Stimulated activated effector memory CD8-positive, alpha-beta T cell treated with anti-CD3 and anti-CD28 coated beads, Interleukin-12 subunit alpha, Interleukin-12 subunit beta, amount 100 ng/mL, for 72 hours (primary cell): ENCODE data around the gene APCDD1L.
"Not testable (repeated sequence)": the region's sequence is repeated elsewhere in the genome, so short reads cannot be mapped to it uniquely, and the experiment has no call there.

Source experiments
- ATAC-seq: fragments of 150-1000 bp; cut with Tn5 transposase; 2 replicates; pipeline ENCODE4 v1.10.0; 2021
- DNase-seq, 2 donors: peaks; one replicate each; pipeline ENCODE4 v3.0.0; 2021 to 2022; ENCODE audit warnings: low spot score in 2 of 2
- H3K27ac Mint-ChIP-seq: one replicate; pipeline ENCODE4 v1.8.0; 2022; ENCODE audit warnings: mild to moderate bottlenecking, mixed read lengths
- H3K36me3 Mint-ChIP-seq: one replicate; pipeline ENCODE4 v1.8.0; 2022; ENCODE audit warnings: mild to moderate bottlenecking, mixed read lengths
- H3K4me1 Mint-ChIP-seq: one replicate; pipeline ENCODE4 v1.8.0; 2022; ENCODE audit warnings: mixed read lengths
- H3K4me3 Mint-ChIP-seq: one replicate; pipeline ENCODE4 v1.8.0; 2022; ENCODE audit warnings: mild to moderate bottlenecking, mixed read lengths
- H3K9me3 Mint-ChIP-seq: one replicate; pipeline ENCODE4 v1.8.0; 2022; ENCODE audit warnings: mixed read lengths

Gene APCDD1L

GRCh38 chr20:58547623-58548475 is 32.6 kb upstream of the APCDD1L start:
- ATAC-seq = no peak

GRCh38 chr20:58546756-58547622 is 31.8 kb upstream of the APCDD1L start:
- ATAC-seq = no peak
- Mint-ChIP-seq H3K4me1 (no peaks in the 10 kb centered on the region), H3K4me3 (no peak overlapping the region), H3K27ac (no peak overlapping the region), H3K9me3 (no peaks in the 10 kb centered on the region), H3K36me3 (no peaks in the 10 kb centered on the region)
- no peak for DNase-seq

More at GRCh38 chr20:58547623-58548475, 32.6 kb upstream of the APCDD1L start:
- H3K4me1 Mint-ChIP-seq = no peaks in the 10 kb centered on the region
- no peak overlapping the region for H3K4me3 Mint-ChIP-seq
- no peaks in the 10 kb centered on the region for H3K9me3 Mint-ChIP-seq
- no peaks in the 10 kb centered on the region for H3K36me3 Mint-ChIP-seq
- no peak overlapping the region for H3K27ac Mint-ChIP-seq
- no peak for DNase-seq

GRCh38 chr20:58546416-58546711 is 31.2 kb upstream of the APCDD1L start:
- ATAC-seq (no peak), DNase-seq (no peak)

GRCh38 chr20:58545565-58546415 is 30.6 kb upstream of the APCDD1L start:
- Mint-ChIP-seq H3K36me3 (no peaks in the 10 kb centered on the region), H3K4me1 (no peaks in the 10 kb centered on the region), H3K4me3 (no peak overlapping the region), H3K27ac (no peak overlapping the region), H3K9me3 (no peaks in the 10 kb centered on the region)
- ATAC-seq (no peak), DNase-seq (no peak)

More at GRCh38 chr20:58546416-58546711, 31.2 kb upstream of the APCDD1L start:
- Mint-ChIP-seq H3K36me3 (no peaks in the 10 kb centered on the region), H3K4me1 (no peaks in the 10 kb centered on the region), H3K4me3 (no peak overlapping the region), H3K27ac (no peak overlapping the region), H3K9me3 (no peaks in the 10 kb centered on the region)

- ATAC-seq = no peak
- no peak overlapping the region for H3K27ac Mint-ChIP-seq
- H3K36me3 Mint-ChIP-seq = no peaks in the 10 kb centered on the region
- no peaks in the 10 kb centered on the region for H3K9me3 Mint-ChIP-seq
- no peaks in the 10 kb centered on the region for H3K4me1 Mint-ChIP-seq
- no peak for DNase-seq
- no peak overlapping the region for H3K4me3 Mint-ChIP-seq
These were observed 29.7 kb upstream of the APCDD1L start for GRCh38 chr20:58544891-58545290.

GRCh38 chr20:58544286-58544685 is 29.1 kb upstream of the APCDD1L start:
- ATAC-seq = no peak
- Mint-ChIP-seq H3K4me3 (no peak overlapping the region), H3K36me3 (no peaks in the 10 kb centered on the region), H3K9me3 (no peaks in the 10 kb centered on the region), H3K27ac (no peak overlapping the region), H3K4me1 (no peaks in the 10 kb centered on the region)
- DNase-seq = no peak

GRCh38 chr20:58543274-58543673 is 28.1 kb upstream of the APCDD1L start:
- no peaks in the 10 kb centered on the region for H3K36me3 Mint-ChIP-seq
- DNase-seq (no peak), ATAC-seq (no peak)
- H3K4me1 Mint-ChIP-seq = no peaks in the 10 kb centered on the region
- peaks cover under 1% of the 10 kb centered on the region for H3K9me3 Mint-ChIP-seq
- no peak overlapping the region for H3K27ac Mint-ChIP-seq
- no peak overlapping the region for H3K4me3 Mint-ChIP-seq

- peaks cover 5% of the 10 kb centered on the region for H3K9me3 Mint-ChIP-seq
- no peaks in the 10 kb centered on the region for H3K4me1 Mint-ChIP-seq
- no peaks in the 10 kb centered on the region for H3K36me3 Mint-ChIP-seq
- ATAC-seq (peak; percentile 69), DNase-seq (no peak)
- H3K27ac Mint-ChIP-seq = no peak overlapping the region
- no peak overlapping the region for H3K4me3 Mint-ChIP-seq
These were observed 27.4 kb upstream of the APCDD1L start for GRCh38 chr20:58542411-58543095.

GRCh38 chr20:58542034-58542410 is 26.8 kb upstream of the APCDD1L start:
- ATAC-seq = peak; percentile 84
- H3K27ac Mint-ChIP-seq, H3K4me1 Mint-ChIP-seq, H3K36me3 Mint-ChIP-seq, H3K9me3 Mint-ChIP-seq, DNase-seq, H3K4me3 Mint-ChIP-seq: not testable (repeated sequence)

- DNase-seq (no peak), ATAC-seq (peak; percentile 77)
- H3K36me3 Mint-ChIP-seq = no peaks in the 10 kb centered on the region
- H3K4me3 Mint-ChIP-seq = no peak overlapping the region
- H3K9me3 Mint-ChIP-seq = peaks cover 10% of the 10 kb centered on the region
- H3K4me1 Mint-ChIP-seq = no peaks in the 10 kb centered on the region
- no peak overlapping the region for H3K27ac Mint-ChIP-seq
These were observed 23.6 kb upstream of the APCDD1L start for GRCh38 chr20:58538752-58539151.

- Mint-ChIP-seq H3K4me1 (no peaks in the 10 kb centered on the region), H3K4me3 (no peak overlapping the region), H3K36me3 (no peaks in the 10 kb centered on the region), H3K27ac (no peak overlapping the region), H3K9me3 (peaks cover 10% of the 10 kb centered on the region)
- DNase-seq = no peak
- no peak for ATAC-seq
These were observed 22.6 kb upstream of the APCDD1L start for GRCh38 chr20:58537831-58538230.

- ATAC-seq (no peak), DNase-seq (no peak)
- Mint-ChIP-seq H3K27ac (no peak overlapping the region), H3K4me3 (no peak overlapping the region), H3K4me1 (no peaks in the 10 kb centered on the region), H3K36me3 (no peaks in the 10 kb centered on the region), H3K9me3 (peaks cover 20% of the 10 kb centered on the region)
These were observed 21.1 kb upstream of the APCDD1L start for GRCh38 chr20:58536289-58536688.

GRCh38 chr20:58531657-58532056 is 16.5 kb upstream of the APCDD1L start:
- Mint-ChIP-seq H3K4me3 (no peak overlapping the region), H3K36me3 (no peaks in the 10 kb centered on the region), H3K9me3 (peaks cover 28% of the 10 kb centered on the region), H3K27ac (no peak overlapping the region), H3K4me1 (no peaks in the 10 kb centered on the region)
- DNase-seq (no peak), ATAC-seq (no peak)

- peaks cover 27% of the 10 kb centered on the region for H3K9me3 Mint-ChIP-seq
- H3K4me1 Mint-ChIP-seq = no peaks in the 10 kb centered on the region
- ATAC-seq (no peak), DNase-seq (no peak)
- H3K4me3 Mint-ChIP-seq = no peak overlapping the region
- H3K27ac Mint-ChIP-seq = no peak overlapping the region
- no peaks in the 10 kb centered on the region for H3K36me3 Mint-ChIP-seq
These were observed 15.9 kb upstream of the APCDD1L start for GRCh38 chr20:58531063-58531462.

- no peak overlapping the region for H3K4me3 Mint-ChIP-seq
- no peak for ATAC-seq
- H3K9me3 Mint-ChIP-seq = peaks cover 28% of the 10 kb centered on the region
- H3K36me3 Mint-ChIP-seq = no peaks in the 10 kb centered on the region
- no peaks in the 10 kb centered on the region for H3K4me1 Mint-ChIP-seq
- H3K27ac Mint-ChIP-seq = no peak overlapping the region
- no peak for DNase-seq
These were observed 13.2 kb upstream of the APCDD1L start for GRCh38 chr20:58528412-58528811.
